ENCODE measurements around the gene OPN4. TPM values are rescaled to one million over a fixed set of nuclear protein-coding genes. Genes with fewer than 3 reads are reported as not detected.

Gene OPN4
- total and polyA plus RNA-seq, 9 of the 15 experiments (the other 6 are each of a cell fraction or from before 2014, with no cell fraction given) = not detected

DNA sequence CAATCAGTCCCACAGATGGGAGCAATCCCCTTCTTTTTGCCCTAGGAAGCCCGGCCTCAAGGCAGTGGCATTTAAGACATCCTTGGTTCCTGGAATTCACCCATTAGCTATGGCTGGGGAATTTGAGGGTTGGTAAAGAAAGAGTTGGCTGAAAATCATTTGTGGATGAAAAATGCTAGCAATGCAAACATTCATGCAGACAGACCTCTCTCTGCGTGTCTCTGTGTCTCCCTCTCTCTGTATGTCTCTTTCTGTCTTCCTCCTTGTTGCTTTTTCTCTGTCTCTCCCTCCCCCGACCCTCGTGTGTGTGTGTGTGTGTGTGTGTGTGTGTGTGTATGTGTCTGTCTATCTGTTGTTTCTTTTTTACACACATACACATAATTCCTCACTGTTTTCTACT, 33.4 kb downstream of the OPN4 start:
- H3K4me1 ChIP-seq (replicated peaks in 1 of 2; ENCODE audit: control insufficient read depth in 2 of 2, insufficient read depth in 2 of 2, low read length in 2 of 2) = peaks cover 0 to 17% of the 10 kb centered on the region in 2 experiments; a peak in 2 of 5 replicates
- no peak overlapping the region for H3K9ac ChIP-seq (ENCODE audit: insufficient read depth in 1 of 2, low read depth in 2 of 2, low read length in 2 of 2)
- ChIA-PET POLR2A (interaction anchor here (0.7 kb wide), 1 partner anchor 13 kb away, joined by 3 read pairs; no protein-coding TSS in a partner anchor), CTCF (ENCODE audit: low intra/inter-chr PET ratio) (interaction anchor here (1.0 to 1.4 kb wide), 3 partner anchors 212 to 252 kb away, joined by 3 to 6 read pairs (median 5); no protein-coding TSS in a partner anchor)
- no peaks in the 10 kb centered on the region for H3K79me2 ChIP-seq (ENCODE audit: control insufficient read depth, insufficient read depth, low read length)
- BruUV-seq (replicated peaks) = no TSS peak
- no peak overlapping the region for H3K27ac ChIP-seq (ENCODE audit: extremely low read depth, low read depth, low read length)
- ATAC-seq (no peak), DNase-seq (ENCODE audit: extremely low read depth in 1 of 4, low spot score in 3 of 4) (no peak), FAIRE-seq (no peak)
- no peak overlapping the region for H3K4me2 ChIP-seq (ENCODE audit: insufficient read depth, low read length)
- no peak overlapping the region for H2AFZ ChIP-seq (ENCODE audit: low read depth, low read length)
- no peaks in the 10 kb centered on the region for H4K20me1 ChIP-seq (replicated peaks; ENCODE audit: control insufficient read depth, insufficient read depth, low read length)
- H3K4me3 ChIP-seq = no peak overlapping the region
- WGBS (ENCODE audit: insufficient coverage, low coverage, missing lambda C conversion rate) = 0% methylated on average over 2 of the region's 4 CpGs
- no peaks in the 10 kb centered on the region for H3K36me3 ChIP-seq (ENCODE audit: control insufficient read depth, insufficient read depth, low read length)
- H3K9me3 ChIP-seq (replicated peaks; ENCODE audit: control insufficient read depth, insufficient read depth, low read depth, low read length) = no peaks in the 10 kb centered on the region
- no peaks in the 10 kb centered on the region for H3K9me1 ChIP-seq (ENCODE audit: control insufficient read depth, insufficient read depth, low read length)
- intact Hi-C loops (cut with micrococcal nuclease) = loop anchor here (1.0 to 2.0 kb wide), 2 partner anchors 211 to 273 kb away; no protein-coding TSS in a partner anchor
- peaks cover 7 to 29% of the 10 kb centered on the region in 2 experiments; a peak in 4 of 5 replicates for H3K27me3 ChIP-seq (ENCODE audit: control insufficient read depth in 2 of 2, insufficient read depth in 2 of 2, low read length in 2 of 2)
- in situ Hi-C loops (cut with MboI) = no loop called here
- no peak for TF ChIP-seq SMC3 (conservative IDR thresholded peaks at IDR 0.05; ENCODE audit: insufficient read depth, low read depth, low read length)
- no peak for TF ChIP-seq SUPT5H (IDR thresholded peaks at IDR 0.05)
- no peak for TF ChIP-seq ZNF561 (CRISPR knock-in tag; conservative IDR thresholded peaks at IDR 0.05)
- no peak for TF ChIP-seq ETV5 (CRISPR knock-in tag; IDR thresholded peaks at IDR 0.05; ENCODE audit: low read depth)
- TF ChIP-seq EWSR1 (IDR thresholded peaks at IDR 0.05; ENCODE audit: borderline replicate concordance, low read depth, partially characterized antibody) = no peak
- TF ChIP-seq ZBED1 (IDR thresholded peaks at IDR 0.05) = no peak
- TF ChIP-seq, protein P1, sequence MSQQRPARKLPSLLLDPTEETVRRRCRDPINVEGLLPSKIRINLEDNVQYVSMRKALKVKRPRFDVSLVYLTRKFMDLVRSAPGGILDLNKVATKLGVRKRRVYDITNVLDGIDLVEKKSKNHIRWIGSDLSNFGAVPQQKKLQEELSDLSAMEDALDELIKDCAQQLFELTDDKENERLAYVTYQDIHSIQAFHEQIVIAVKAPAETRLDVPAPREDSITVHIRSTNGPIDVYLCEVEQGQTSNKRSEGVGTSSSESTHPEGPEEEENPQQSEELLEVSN (IDR thresholded peaks at IDR 0.05; ENCODE audit: borderline replicate concordance in 1 of 2, extremely low read depth in 1 of 2, insufficient read depth in 1 of 2, insufficient read length in 1 of 2, low read depth in 1 of 2, low read length in 1 of 2, poor library complexity in 1 of 2, severe bottlenecking in 1 of 2) = no peak
- no peak for TF ChIP-seq RBM39 (optimal IDR thresholded peaks at IDR 0.05; ENCODE audit: low read depth, low read length)
- TF ChIP-seq, protein P2, sequence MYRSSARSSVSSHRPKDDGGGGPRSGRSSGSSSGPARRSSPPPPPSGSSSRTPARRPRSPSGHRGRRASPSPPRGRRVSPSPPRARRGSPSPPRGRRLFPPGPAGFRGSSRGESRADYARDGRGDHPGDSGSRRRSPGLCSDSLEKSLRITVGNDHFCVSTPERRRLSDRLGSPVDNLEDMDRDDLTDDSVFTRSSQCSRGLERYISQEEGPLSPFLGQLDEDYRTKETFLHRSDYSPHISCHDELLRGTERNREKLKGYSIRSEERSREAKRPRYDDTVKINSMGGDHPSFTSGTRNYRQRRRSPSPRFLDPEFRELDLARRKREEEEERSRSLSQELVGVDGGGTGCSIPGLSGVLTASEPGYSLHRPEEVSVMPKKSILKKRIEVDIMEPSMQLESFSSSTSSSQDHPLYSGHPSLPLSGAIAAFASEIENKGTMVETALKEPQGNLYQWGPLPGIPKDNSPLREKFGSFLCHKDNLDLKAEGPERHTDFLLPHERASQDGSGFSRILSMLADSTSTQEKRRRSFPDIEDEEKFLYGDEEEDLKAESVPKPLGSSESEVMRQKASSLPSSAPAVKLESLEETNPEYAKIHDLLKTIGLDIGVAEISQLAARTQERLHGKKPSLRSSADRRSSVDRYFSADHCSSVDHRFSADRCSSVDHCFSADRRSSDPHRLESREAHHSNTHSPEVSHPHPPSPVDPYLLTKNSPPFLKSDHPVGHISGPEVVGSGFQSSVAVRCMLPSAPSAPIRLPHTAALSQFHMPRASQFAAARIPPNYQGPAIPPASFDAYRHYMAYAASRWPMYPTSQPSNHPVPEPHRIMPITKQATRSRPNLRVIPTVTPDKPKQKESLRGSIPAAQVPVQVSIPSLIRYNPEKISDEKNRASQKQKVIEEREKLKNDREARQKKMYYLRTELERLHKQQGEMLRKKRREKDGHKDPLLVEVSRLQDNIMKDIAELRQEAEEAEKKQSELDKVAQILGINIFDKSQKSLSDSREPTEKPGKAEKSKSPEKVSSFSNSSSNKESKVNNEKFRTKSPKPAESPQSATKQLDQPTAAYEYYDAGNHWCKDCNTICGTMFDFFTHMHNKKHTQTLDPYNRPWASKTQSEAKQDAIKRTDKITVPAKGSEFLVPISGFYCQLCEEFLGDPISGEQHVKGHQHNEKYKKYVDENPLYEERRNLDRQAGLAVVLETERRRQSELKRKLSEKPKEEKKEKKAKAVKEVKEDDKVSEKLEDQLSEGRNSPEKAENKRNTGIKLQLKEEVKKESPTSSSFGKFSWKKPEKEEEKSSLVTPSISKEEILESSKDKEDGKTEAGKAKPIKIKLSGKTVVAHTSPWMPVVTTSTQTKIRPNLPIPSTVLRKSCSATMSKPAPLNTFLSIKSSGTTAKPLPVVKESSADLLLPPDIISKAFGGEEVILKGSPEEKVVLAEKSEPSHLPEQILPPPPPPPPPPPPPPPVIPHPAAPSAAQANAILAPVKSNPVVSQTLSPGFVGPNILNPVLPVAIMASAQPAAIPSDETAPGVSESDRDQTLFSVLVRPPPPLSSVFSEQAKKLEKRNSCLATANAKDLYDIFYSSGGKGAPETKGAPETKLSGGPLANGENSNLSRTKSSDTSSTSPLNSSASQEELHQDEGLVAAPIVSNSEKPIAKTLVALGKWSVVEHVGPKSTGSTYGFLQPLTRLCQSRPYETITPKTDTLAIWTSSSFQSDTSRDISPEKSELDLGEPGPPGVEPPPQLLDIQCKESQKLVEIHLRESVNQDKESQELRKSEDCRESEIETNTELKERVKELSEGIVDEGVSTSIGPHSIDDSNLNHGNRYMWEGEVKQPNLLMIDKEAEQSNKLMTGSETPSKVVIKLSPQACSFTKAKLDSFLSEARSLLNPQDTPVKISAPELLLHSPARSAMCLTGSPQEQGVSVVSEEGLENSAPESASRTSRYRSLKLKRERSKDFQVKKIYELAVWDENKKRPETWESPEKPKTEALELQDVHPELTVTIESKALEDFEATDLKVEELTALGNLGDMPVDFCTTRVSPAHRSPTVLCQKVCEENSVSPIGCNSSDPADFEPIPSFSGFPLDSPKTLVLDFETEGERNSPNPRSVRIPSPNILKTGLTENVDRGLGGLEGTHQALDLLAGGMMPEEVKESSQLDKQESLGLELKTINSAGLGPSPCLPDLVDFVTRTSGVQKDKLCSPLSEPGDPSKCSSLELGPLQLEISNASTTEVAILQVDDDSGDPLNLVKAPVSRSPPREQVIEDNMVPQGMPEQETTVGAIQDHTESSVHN (IDR thresholded peaks at IDR 0.05; ENCODE audit: borderline replicate concordance in 1 of 2, low read depth in 1 of 2) = no peak
- no peak for TF ChIP-seq CBX3 (IDR thresholded peaks at IDR 0.05; ENCODE audit: borderline replicate concordance in 1 of 2, low read length in 2 of 2)
- TF ChIP-seq, protein P3, sequence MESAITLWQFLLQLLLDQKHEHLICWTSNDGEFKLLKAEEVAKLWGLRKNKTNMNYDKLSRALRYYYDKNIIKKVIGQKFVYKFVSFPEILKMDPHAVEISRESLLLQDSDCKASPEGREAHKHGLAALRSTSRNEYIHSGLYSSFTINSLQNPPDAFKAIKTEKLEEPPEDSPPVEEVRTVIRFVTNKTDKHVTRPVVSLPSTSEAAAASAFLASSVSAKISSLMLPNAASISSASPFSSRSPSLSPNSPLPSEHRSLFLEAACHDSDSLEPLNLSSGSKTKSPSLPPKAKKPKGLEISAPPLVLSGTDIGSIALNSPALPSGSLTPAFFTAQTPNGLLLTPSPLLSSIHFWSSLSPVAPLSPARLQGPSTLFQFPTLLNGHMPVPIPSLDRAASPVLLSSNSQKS (CRISPR knock-in tag; IDR thresholded peaks at IDR 0.05) = no peak
- TF ChIP-seq ZNF134 (CRISPR knock-in tag; conservative IDR thresholded peaks at IDR 0.05) = no peak
